Right ventricle myocardium superior (tissue), 1 donor: Measurements from ENCODE around the gene KLC4. TPM values are rescaled to one million over a fixed set of nuclear protein-coding genes. Genes with fewer than 3 reads are reported as not detected.
"Not testable (repeated sequence)": the region's sequence is repeated elsewhere in the genome, so short reads cannot be mapped to it uniquely, and the experiment has no call there.

ENCODE experiments used
- ATAC-seq: fragments of 200-7000 bp; cut with Tn5 transposase; one replicate; pipeline ENCODE4 v1.9.1; 2020; ENCODE audit warnings: mild to moderate bottlenecking; ENCODE audit not compliant: poor library complexity
- DNase-seq: peaks from one replicate; pipeline ENCODE4 v3.0.0-alpha.2; 2020
- intact Hi-C: fragments of 100-400 bp; cut with DNase I; formaldehyde crosslinking; loops from one replicate; pipeline ENCODE4 v1.11.2; 2022
- total RNA-seq: library from RNA; stranded (reverse); fragmentation: NEBNext Ultra II Directional; extraction: Animal tissue kit (Norgen Biotek cat#: 25700); gene quantifications from one replicate; pipeline ENCODE4 v1.2.1, GENCODE V29; 2021
- donor health status: DM: no; HTN: yes; CAD: no; lungs with severe emphysema.

KLC4 gene
- total RNA-seq, 1 donor from 2014 or later: 30.6 TPM

GRCh38 chr6:43113431-43114260 lies 54.2 kb downstream of the KLC4 start:
- intact Hi-C loops: no loop called here
- DNase-seq: no peak
- peak; percentile 23 for ATAC-seq

- intact Hi-C loops: no loop called here
- no peak for ATAC-seq
- no peak for DNase-seq
Measured at GRCh38 chr6:43115365-43115764, 55.9 kb downstream of the KLC4 start.

- intact Hi-C loops, DNase-seq, ATAC-seq: not testable (repeated sequence)
Measured at GRCh38 chr6:43117466-43117865, 58.0 kb downstream of the KLC4 start.

- DNase-seq (no peak), ATAC-seq (no peak)
- intact Hi-C loops: no loop called here
Measured at GRCh38 chr6:43119482-43119881, 60.1 kb downstream of the KLC4 start.

GRCh38 chr6:43120101-43120763 lies 60.8 kb downstream of the KLC4 start:
- no peak for ATAC-seq
- intact Hi-C loops: no loop called here

GRCh38 chr6:43120944-43121913 lies 61.8 kb downstream of the KLC4 start:
- peak; percentile 83 for ATAC-seq
- intact Hi-C loops: no loop called here
- DNase-seq: peak; percentile 80

More at GRCh38 chr6:43120101-43120763, 60.8 kb downstream of the KLC4 start:
- DNase-seq: no peak

GRCh38 chr6:43122146-43122545 lies 62.7 kb downstream of the KLC4 start:
- DNase-seq (no peak), ATAC-seq (no peak)
- intact Hi-C loops: no loop called here

GRCh38 chr6:43123461-43124314 lies 64.3 kb downstream of the KLC4 start:
- DNase-seq (no peak), ATAC-seq (no peak)
- intact Hi-C loops: no loop called here

GRCh38 chr6:43124481-43124880 lies 65.0 kb downstream of the KLC4 start:
- no peak for ATAC-seq
- DNase-seq: no peak
- intact Hi-C loops: no loop called here

Other genes with a start within 250 kb of the KLC4 start
- gene RPL7L1, start 180.0 kb upstream of the KLC4 start, total RNA-seq: 39.5 TPM
- not detected for gene PTCRA, start 143.6 kb upstream of the KLC4 start, total RNA-seq
- 20.6 TPM for gene CNPY3, start 130.2 kb upstream of the KLC4 start, total RNA-seq
- gene GNMT, start 98.9 kb upstream of the KLC4 start, total RNA-seq: 2.3 TPM
- 27.1 TPM for gene PEX6, start 80.5 kb upstream of the KLC4 start, total RNA-seq
- 34.6 TPM for gene PPP2R5D, start 75.1 kb upstream of the KLC4 start, total RNA-seq
- gene MEA1, start 45.7 kb upstream of the KLC4 start, total RNA-seq: 26.7 TPM
- 147 TPM for gene KLHDC3, start 45.4 kb upstream of the KLC4 start, total RNA-seq
- 22.9 TPM for gene RRP36, start 38.0 kb upstream of the KLC4 start, total RNA-seq
- gene CUL7, start 5.8 kb upstream of the KLC4 start, total RNA-seq: 6.8 TPM
- gene MRPL2, start 197 bp upstream of the KLC4 start, total RNA-seq: 107 TPM
- gene PTK7, start 16.7 kb downstream of the KLC4 start, total RNA-seq: 1.4 TPM
- gene SRF, start 111.6 kb downstream of the KLC4 start, total RNA-seq: 65.3 TPM
- 12.5 TPM for gene CUL9, start 122.6 kb downstream of the KLC4 start, total RNA-seq
- 31.5 TPM for gene DNPH1, start 169.8 kb downstream of the KLC4 start, total RNA-seq
- 0.13 TPM for gene TTBK1, start 183.8 kb downstream of the KLC4 start, total RNA-seq
- gene SLC22A7, start 238.6 kb downstream of the KLC4 start, total RNA-seq: not detected
- 4.1 TPM for gene CRIP3, start 249.2 kb downstream of the KLC4 start, total RNA-seq